Activated T-helper 1 cell treated with anti-CD3 and anti-CD28 coated beads, Interleukin-12 subunit alpha, Interleukin-12 subunit beta, Interleukin-2, Interleukin-4 antibody, amounts not matched to agents 30 ng/mL and 10 ng/mL and 1 ng/mL, durations not matched to agents 14 hours and 24 hours and 36 hours (primary cell): ENCODE data around the gene ABCA3. TPM values are rescaled to one million over a fixed set of nuclear protein-coding genes. Genes with fewer than 3 reads are reported as not detected.

Experiments used
- DNase-seq: peaks from one replicate; pipeline ENCODE4 v3.0.0; 2021; ENCODE audit warnings: low spot score
- H3K27ac Mint-ChIP-seq: one replicate; pipeline ENCODE4 v1.8.0; 2021; ENCODE audit warnings: mild to moderate bottlenecking, mixed read lengths
- H3K27me3 Mint-ChIP-seq: one replicate; pipeline ENCODE4 v1.8.0; 2022; ENCODE audit warnings: mild to moderate bottlenecking, moderate library complexity, mixed read lengths; ENCODE audit not compliant: insufficient read depth
- H3K36me3 Mint-ChIP-seq: one replicate; pipeline ENCODE4 v1.8.0; 2021; ENCODE audit warnings: low read depth, mixed read lengths
- H3K4me1 Mint-ChIP-seq: one replicate; pipeline ENCODE4 v1.8.0; 2021; ENCODE audit warnings: low read depth, mixed read lengths
- H3K4me3 Mint-ChIP-seq: one replicate; pipeline ENCODE4 v1.8.0; 2021; ENCODE audit warnings: mild to moderate bottlenecking, moderate library complexity, mixed read lengths
- H3K9me3 Mint-ChIP-seq: one replicate; pipeline ENCODE4 v1.8.0; 2021; ENCODE audit warnings: mixed read lengths
- intact Hi-C: fragments of 100-400 bp; cut with micrococcal nuclease; formaldehyde crosslinking; loops from one replicate; pipeline ENCODE4 v1.15.1; 2024
- total RNA-seq: library from RNA; stranded (reverse); gene quantifications from 2 replicates; pipeline ENCODE4 v1.2.3, GENCODE V29; 2022

Gene ABCA3
- total RNA-seq, 1 donor from 2014 or later, result 9.0 TPM

DNA sequence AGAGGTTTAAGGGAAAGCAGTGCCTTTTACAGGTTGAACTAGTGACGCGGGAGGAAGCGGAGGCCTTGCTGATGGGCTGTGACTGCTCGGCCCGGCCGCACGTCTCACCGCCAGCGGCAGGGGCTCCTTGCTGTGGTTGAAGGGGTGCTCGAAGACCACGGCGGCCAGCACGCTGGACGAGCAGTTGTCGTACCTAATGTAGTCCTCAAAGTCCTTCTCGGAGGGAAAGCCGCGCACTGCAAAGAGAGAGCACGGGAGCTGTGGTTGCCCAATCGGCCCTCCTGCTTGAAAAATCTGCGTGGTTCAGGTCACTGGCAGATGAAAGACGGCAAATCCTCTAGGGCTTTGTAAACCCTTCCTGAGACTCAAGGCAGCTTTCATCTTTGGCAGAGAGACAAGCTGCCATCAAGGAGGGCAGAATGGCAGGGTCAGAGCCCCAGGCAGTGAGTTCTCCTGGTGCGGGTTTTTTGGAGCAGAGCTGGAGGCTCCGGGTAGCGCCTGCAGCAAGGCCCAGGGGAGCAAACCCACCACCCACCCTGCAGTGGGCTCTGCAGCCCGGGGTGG lies 16.1 kb downstream of the ABCA3 start:
- no peak overlapping the region for H3K27ac Mint-ChIP-seq
- H3K4me1 Mint-ChIP-seq, result no peaks in the 10 kb centered on the region
- H3K4me3 Mint-ChIP-seq, result no peak overlapping the region
- DNase-seq, result no peak
- H3K27me3 Mint-ChIP-seq, result no peaks in the 10 kb centered on the region
- intact Hi-C loops, result no loop called here
- no peaks in the 10 kb centered on the region for H3K36me3 Mint-ChIP-seq
- no peaks in the 10 kb centered on the region for H3K9me3 Mint-ChIP-seq

DNA sequence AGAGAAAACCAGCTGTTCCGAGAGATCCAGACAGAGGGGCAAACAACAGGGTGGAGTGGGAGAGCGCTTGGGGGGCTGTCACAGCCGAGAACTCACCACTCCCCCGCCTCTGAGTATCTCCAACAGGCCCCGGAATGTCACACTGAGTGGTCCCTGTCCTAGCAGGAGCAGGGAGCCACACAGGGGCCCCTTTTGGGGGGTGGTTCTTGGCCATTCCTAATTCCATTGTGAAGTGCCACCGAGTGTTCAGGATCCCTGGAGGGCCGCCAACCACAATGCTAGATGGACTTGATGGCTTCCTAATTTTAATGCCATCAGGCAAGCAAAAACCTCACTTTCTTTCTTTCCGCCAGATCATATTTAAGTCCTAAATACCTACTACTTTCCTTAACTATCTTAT lies 16.8 kb downstream of the ABCA3 start:
- Mint-ChIP-seq H3K9me3 (no peaks in the 10 kb centered on the region), H3K4me3 (no peak overlapping the region), H3K27ac (no peak overlapping the region), H3K27me3 (no peaks in the 10 kb centered on the region), H3K36me3 (no peaks in the 10 kb centered on the region), H3K4me1 (no peaks in the 10 kb centered on the region)
- intact Hi-C loops, result no loop called here
- DNase-seq, result no peak

DNA sequence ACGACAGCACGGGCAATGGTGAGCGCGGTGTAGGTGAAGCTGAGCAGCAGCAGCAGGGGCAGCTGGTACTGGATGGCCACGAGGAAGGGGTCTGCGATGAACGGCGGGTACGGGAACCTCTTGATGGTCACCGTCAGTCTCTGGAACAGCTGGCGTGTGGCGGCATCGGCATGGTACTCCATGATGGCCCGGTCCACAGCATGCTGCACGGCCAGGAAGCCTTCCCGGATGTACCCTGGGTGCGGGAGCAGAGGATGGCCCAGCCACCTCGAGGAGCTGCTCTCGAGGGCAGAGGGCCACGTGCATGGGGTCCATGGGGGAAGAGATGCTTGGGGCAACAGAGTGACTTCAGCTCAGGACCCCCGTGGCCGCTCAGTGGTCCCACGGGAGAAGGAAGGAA lies 20.9 kb downstream of the ABCA3 start:
- H3K4me1 Mint-ChIP-seq, result no peaks in the 10 kb centered on the region
- intact Hi-C loops, result no loop called here
- DNase-seq, result no peak
- no peaks in the 10 kb centered on the region for H3K36me3 Mint-ChIP-seq
- H3K27ac Mint-ChIP-seq, result no peak overlapping the region
- no peak overlapping the region for H3K4me3 Mint-ChIP-seq
- H3K27me3 Mint-ChIP-seq, result no peaks in the 10 kb centered on the region
- no peaks in the 10 kb centered on the region for H3K9me3 Mint-ChIP-seq

DNA sequence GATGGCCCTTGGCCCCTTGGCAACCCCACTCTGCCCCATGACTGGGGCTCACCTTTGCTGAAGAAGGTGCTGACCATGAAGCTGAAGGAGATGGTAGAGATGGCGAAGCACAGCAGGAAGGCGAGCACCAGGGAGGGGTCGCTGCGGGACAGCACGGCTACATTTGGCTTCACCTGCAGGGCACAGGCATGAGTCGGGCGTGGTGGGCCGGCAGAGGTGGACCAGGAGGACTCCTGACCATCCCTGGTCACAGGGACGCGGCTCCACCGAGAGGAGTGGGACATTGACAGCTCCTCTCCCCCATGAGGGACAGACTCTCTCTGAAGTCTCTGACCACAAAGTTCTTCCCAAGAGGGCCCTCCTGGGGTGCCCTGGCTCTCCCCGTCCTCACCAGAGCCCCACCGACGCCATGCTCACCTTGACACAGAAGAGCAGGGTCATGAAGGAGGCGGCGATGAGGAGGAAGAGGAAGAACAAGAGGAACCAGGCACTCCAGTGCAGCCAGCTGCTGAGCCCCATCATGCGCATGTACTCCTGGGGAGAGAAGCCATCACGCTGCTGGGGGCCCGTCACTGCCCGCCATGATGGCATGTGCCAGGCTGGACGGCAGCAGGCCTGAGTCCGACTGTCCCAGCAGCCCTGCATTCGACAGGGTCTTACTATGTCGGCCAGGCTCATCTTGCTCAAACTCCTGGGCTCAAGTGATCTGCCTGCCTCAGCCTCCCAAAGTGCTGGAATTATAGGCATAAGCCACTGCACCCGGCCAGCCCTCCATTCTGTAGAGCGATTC lies 23.1 kb downstream of the ABCA3 start:
- no peaks in the 10 kb centered on the region for H3K9me3 Mint-ChIP-seq
- no peaks in the 10 kb centered on the region for H3K4me1 Mint-ChIP-seq
- no peaks in the 10 kb centered on the region for H3K27me3 Mint-ChIP-seq
- H3K36me3 Mint-ChIP-seq, result no peaks in the 10 kb centered on the region
- no peak overlapping the region for H3K4me3 Mint-ChIP-seq
- intact Hi-C loops, result no loop called here
- no peak for DNase-seq
- no peak overlapping the region for H3K27ac Mint-ChIP-seq

DNA sequence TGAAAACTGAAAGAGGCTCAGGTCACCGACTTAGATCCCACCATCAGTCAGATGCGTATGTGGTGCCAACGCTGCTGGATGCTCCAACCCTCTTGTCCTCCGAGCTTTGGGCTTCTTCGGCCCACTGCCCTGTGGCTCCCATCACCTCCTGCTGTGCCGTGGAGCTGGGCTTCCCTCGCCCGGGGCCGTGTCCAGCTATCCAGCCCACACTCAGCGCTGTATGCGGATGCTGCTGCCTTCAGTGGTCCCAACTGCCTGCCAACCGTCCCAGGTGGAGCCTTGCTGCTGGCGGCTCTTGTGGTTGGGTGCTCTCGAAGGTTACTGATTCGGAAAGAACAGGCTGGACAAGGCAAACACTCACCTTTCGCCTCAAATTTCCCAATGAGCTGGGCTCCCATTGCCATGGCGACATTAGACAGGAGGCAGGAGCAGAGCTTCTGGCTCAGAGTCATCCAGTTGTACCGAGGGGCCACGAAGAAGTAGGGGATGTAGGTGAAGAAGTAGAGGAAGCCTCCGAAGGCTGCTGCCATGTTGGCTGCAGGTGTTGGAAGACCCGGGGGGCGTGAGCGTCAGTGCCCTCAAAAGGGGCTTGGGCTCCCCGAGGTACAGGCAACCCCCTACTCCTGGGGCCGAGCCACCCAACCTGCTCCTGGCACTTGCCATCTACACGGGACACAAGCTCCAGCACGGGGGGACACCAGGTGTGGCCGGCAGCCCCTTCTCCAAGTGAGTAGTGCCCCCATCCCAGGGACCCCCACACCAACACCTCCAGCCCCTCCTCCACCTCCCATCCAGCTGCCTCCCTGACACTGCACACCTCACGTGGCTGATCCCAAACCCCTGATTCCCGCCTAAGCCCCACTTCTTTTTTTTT lies 32.2 kb downstream of the ABCA3 start:
- no peak overlapping the region for H3K27ac Mint-ChIP-seq
- no peak for DNase-seq

DNA sequence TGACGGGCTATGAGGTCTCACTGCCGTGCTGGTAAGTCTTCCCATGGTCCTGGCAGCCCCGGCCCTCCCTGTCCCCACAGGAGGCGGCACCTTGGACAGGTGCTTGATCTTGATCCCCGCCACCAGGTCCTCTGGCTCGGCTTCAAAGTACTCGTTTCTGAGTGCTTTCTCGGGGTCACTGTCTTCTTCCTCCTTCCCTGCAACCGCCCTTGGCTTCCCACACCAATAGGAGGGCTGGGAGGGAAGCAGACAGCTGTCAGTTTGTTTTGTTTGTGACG lies 40.7 kb downstream of the ABCA3 start:
- Mint-ChIP-seq H3K27ac (no peak overlapping the region), H3K4me3 (no peak overlapping the region), H3K9me3 (no peaks in the 10 kb centered on the region), H3K4me1 (no peaks in the 10 kb centered on the region), H3K36me3 (no peaks in the 10 kb centered on the region), H3K27me3 (no peaks in the 10 kb centered on the region)
- intact Hi-C loops, result no loop called here
- DNase-seq, result no peak

More for the DNA sequence above, 32.2 kb downstream of the ABCA3 start:
- no peaks in the 10 kb centered on the region for H3K4me1 Mint-ChIP-seq
- H3K36me3 Mint-ChIP-seq, result no peaks in the 10 kb centered on the region
- no peaks in the 10 kb centered on the region for H3K27me3 Mint-ChIP-seq
- no peak overlapping the region for H3K4me3 Mint-ChIP-seq
- intact Hi-C loops, result no loop called here
- H3K9me3 Mint-ChIP-seq, result no peaks in the 10 kb centered on the region

DNA sequence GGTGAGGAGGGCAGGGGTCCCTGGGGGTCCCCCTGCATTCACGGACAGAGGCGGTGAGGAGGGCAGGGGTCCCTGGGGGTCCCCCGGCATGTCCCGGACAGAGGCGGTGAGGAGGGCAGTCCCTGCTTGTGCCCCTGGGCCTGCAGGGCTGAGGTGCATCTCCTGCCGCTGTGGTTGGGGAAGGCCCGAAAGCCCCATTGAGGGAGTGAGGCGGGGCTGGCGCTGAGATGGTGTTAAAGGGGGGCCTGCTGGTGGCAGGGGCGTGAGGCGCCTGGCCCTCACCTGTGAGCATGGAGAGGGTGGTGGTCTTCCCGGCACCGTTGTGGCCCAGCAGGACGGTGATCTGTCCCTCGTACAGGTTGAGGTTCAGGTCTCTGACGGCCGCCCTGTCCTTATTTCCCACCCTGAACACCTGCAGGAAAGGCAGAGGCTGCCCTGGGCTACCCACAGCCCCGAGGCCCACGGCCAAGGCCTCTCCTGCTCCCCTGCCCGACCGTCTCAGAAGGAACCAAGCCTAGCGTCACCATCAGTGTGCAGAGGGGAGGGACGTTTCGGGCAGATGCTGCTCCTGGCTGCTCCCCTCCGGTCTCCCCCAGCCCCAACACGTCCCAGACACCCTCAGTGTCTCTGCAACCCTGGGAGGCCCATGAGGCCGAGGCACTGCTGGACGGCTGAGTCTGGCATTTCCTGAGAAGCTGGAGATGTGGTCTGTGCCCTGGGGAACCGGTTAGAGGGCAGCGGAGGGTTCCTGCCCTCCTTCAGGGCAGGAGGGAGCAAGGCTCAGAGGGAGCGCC lies 41.2 kb downstream of the ABCA3 start:
- no peak for DNase-seq
- H3K27me3 Mint-ChIP-seq, result no peaks in the 10 kb centered on the region
- intact Hi-C loops, result no loop called here
- H3K4me1 Mint-ChIP-seq, result no peaks in the 10 kb centered on the region
- H3K27ac Mint-ChIP-seq, result no peak overlapping the region
- H3K4me3 Mint-ChIP-seq, result no peak overlapping the region
- H3K9me3 Mint-ChIP-seq, result no peaks in the 10 kb centered on the region
- no peaks in the 10 kb centered on the region for H3K36me3 Mint-ChIP-seq

DNA sequence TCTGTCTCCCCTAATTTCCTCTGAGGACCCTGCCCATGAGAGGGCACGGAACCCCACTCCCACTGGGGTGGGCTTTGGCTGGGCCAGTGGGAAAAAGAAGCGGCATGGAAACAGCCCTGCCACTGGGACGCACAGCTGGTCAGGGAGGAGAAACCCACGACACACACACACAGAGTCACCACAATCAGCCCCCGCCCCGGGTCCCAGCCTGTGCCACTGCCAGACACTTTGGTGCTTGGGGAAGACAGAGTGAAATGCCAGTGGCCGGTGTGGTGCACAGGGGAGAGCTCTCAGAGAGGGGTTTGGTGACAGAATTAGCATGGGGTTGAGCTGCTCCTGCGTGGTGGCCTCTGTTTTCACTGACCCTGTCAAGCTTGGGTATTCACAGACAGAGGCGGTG lies 41.9 kb downstream of the ABCA3 start:
- Mint-ChIP-seq H3K9me3 (no peaks in the 10 kb centered on the region), H3K27ac (no peak overlapping the region), H3K4me3 (no peak overlapping the region)

DNA sequence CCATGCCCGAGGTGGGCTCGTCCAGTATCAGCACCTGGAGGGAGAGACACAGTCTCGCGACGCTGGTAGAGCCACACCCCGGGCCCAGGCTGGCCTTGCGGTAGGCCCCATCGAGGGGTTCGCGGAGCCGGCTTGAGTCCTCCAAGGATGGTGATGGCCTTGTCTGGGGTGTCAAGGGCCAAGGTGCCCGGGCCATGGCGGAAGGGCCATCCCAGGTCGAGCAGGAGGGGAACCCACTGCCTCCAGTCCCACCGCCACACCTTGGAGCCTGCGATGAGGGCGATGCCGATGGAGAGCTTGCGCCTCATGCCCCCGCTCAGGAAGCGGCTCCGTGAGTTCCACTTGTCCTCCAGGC lies 43.0 kb downstream of the ABCA3 start:
- no peak for DNase-seq
- intact Hi-C loops, result no loop called here
- Mint-ChIP-seq H3K4me3 (no peak overlapping the region), H3K27ac (no peak overlapping the region), H3K36me3 (no peaks in the 10 kb centered on the region), H3K9me3 (no peaks in the 10 kb centered on the region), H3K4me1 (no peaks in the 10 kb centered on the region), H3K27me3 (no peaks in the 10 kb centered on the region)

More for the DNA sequence above, 41.9 kb downstream of the ABCA3 start:
- Mint-ChIP-seq H3K36me3 (no peaks in the 10 kb centered on the region), H3K27me3 (no peaks in the 10 kb centered on the region), H3K4me1 (no peaks in the 10 kb centered on the region)
- intact Hi-C loops, result no loop called here
- no peak for DNase-seq

DNA sequence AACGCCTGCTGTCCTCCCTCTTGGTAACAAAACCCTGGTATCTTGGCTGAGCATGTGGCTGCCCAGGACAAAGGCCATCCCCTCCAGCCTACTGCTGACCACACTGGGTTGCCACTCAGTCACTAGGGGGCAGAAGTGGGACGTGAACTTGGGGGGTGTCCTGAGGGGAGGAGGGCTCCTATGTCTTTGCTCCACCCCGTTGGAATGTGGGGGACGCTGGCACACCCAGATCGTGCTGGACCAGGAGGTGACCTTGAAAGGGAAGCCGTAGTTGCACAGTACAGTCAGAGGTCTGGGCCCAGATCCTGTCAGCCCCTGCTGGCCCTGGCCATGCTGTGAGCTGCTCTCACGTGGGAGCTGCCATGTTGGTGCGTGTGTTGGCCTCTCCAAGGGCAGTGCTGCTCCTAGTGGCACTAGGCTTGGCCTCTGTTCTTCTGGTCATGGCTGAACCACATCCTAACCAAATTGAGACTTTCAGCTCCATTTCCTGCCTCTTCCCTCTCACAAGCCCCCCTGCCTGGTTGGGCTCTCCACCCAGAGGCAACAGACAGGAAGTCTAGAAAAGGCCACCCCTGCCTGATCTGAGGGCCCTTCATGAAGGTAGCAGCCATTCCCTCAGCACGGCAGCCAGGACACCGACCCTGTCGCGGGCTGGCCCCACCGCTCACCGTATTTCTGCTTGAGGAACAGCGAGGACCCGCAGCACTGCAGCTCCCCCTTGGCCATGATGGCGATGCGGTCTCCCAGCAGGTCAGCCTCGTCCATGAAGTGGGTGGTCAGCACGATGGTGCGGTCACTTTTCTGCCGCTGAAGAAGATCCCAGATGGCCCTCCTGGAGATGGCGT lies 43.6 kb downstream of the ABCA3 start:
- Mint-ChIP-seq H3K4me3 (no peak overlapping the region), H3K4me1 (no peaks in the 10 kb centered on the region), H3K27ac (no peak overlapping the region), H3K27me3 (no peaks in the 10 kb centered on the region), H3K36me3 (no peaks in the 10 kb centered on the region), H3K9me3 (no peaks in the 10 kb centered on the region)
- DNase-seq, result no peak
- intact Hi-C loops, result no loop called here

DNA sequence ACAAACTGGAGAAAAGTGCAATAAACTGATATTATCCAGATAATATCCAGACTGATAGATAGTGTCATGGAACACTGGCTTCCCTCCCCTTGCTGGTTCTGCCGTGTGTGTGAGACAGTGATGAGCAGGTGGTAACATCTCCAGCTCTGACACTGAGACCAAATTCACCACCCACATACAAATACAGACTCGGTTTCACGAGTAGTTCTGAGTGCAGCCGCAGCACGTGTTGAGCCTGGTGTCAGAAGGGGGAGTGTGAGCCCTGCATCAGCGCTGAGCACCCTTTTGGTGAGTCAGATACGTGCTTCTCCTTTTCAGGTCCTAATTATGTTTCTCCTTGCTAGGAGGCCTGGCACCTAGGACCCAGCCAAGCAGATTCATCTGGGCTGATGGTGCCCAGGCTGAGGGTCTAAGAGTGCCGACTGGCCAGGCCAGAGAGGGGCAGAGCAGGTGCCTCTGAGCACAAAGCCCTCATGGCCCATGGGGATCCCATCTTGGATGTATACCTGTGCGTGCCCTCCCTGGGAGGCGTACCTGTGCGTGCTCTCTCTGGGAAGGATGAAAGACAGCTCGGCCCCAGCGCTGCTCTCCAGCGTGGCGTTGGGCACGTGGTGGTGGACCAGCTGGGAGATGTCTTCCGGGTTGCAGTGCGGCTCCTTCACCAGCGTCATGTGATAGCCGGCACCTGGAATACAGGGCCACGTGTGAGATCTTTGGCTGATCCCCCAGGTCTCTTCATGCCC lies 45.3 kb downstream of the ABCA3 start:
- no peak for DNase-seq
- intact Hi-C loops, result no loop called here
- Mint-ChIP-seq H3K9me3 (no peaks in the 10 kb centered on the region), H3K36me3 (no peaks in the 10 kb centered on the region), H3K4me3 (no peak overlapping the region), H3K4me1 (no peaks in the 10 kb centered on the region), H3K27ac (no peak overlapping the region), H3K27me3 (no peaks in the 10 kb centered on the region)

DNA sequence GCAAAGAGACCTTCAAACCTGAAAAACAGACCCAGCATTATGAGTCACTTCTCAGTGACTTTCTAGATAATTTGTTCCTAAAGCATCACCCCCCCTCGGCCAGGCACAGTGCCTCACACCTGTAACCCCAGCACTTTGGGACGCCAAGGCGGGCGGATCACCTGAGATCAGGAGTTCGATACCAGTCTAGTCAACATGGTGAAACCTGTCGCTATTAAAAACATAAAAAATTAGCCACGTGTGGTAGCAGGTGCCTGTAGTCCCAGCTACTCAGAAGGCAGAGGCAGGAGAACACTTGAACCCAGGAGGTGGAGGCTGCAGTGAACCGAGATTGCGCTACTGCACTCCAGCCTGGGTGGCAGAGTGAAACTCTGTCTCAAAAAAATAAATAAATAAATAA lies 48.3 kb downstream of the ABCA3 start:
- Mint-ChIP-seq H3K27me3 (no peaks in the 10 kb centered on the region), H3K4me1 (no peaks in the 10 kb centered on the region), H3K36me3 (no peaks in the 10 kb centered on the region), H3K4me3 (no peak overlapping the region), H3K27ac (no peak overlapping the region), H3K9me3 (no peaks in the 10 kb centered on the region)
- DNase-seq, result no peak
- intact Hi-C loops, result no loop called here
